NCI-H460 (cell line): ENCODE results near the gene ABCA3. TPM values are rescaled to one million over a fixed set of nuclear protein-coding genes. Genes with fewer than 3 reads are reported as not detected.
A peak's percentile ranks its signal among the peaks of the same experiment; 100 is the strongest.

Experiments
- DNase-seq: peaks from one replicate; pipeline ENCODE4 v3.0.0-alpha.2; 2016; ENCODE audit warnings: low read depth; ENCODE audit errors: extremely low read depth
- total RNA-seq: library from RNA; depleted of rRNA; stranded (reverse); fragments of >200 nt; shearing (Covaris generic); gene quantifications from 2 replicates; pipeline ENCODE4 v1.2.3, GENCODE V29; 2014

Gene ABCA3
- total RNA-seq, 1 experiment from 2014 or later: 12.2 TPM

GRCh38 chr16:2358811-2359210 lies 18.3 kb upstream of the ABCA3 start:
- no peak for DNase-seq

- DNase-seq: no peak
These were observed 16.8 kb upstream of the ABCA3 start for GRCh38 chr16:2357331-2357730.

- no peak for DNase-seq
These were observed 10.0 kb upstream of the ABCA3 start for GRCh38 chr16:2350500-2350899.

DNA sequence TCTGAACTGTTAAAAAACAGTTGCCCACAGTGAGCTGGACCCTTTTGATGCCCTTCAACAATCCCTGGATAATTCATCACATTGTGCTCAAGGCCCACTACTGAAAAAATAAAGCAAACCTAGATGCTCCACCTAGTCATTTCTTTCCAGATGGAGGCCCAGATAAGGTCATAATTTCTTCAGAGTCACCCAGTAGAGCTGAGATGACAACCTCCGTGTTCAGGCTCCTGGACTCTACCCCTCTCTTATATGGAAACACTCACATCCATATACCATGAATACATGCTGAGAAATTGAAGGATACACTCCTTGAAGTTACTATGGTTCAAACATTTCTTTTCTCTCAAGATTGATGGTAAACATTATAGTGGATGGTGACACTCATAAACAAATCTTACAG lies 2.7 kb upstream of the ABCA3 start:
- no peak for DNase-seq

DNA sequence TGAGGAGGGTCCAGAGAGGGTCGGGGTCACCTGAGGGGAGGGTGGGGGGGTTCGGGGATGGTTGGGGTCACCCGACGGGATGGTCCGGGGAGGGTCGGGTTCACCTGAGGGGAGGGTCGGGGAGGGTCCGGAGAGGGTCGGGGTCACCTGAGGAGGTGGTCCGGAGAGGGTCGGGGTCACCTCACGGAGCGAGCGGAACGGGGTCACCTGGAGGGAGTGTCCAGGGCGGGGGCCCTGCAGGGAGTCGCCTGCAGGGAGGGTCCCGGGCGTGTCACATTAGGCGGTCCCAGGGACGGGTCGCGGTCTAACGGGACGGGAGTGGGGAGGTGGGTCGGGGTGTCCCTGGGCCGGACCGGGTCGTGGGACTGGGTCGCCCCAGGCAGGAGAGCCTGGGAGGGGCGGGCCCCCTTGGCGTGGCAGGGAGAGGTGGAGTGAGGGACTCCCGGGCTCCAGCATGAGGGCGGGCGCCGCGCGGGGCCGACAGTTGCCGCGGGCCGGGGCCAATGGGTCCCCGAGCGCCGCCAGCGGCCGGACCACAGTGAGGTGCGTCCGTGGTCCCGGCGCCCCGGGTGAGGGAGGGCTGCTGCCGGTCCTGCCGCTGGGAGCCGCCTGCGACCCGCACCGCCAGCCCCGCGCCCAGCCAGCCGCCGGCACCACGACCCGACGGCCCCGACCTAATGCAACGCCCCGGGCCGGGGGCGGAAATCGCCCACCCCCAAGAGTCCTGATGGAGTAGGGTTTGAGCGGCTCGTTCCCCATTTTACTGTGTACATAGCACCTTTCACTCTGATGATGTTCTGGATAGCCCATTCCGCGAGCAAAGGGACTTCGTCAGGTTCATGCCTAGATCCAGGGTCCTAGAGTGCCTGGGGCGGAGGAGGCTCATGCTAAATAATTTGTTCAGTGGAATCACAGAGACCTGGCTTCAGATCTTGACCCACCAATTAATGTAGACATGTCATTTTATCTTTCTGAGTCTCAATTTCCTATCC lies 1.2 kb upstream of the ABCA3 start:
- DNase-seq: no peak

DNA sequence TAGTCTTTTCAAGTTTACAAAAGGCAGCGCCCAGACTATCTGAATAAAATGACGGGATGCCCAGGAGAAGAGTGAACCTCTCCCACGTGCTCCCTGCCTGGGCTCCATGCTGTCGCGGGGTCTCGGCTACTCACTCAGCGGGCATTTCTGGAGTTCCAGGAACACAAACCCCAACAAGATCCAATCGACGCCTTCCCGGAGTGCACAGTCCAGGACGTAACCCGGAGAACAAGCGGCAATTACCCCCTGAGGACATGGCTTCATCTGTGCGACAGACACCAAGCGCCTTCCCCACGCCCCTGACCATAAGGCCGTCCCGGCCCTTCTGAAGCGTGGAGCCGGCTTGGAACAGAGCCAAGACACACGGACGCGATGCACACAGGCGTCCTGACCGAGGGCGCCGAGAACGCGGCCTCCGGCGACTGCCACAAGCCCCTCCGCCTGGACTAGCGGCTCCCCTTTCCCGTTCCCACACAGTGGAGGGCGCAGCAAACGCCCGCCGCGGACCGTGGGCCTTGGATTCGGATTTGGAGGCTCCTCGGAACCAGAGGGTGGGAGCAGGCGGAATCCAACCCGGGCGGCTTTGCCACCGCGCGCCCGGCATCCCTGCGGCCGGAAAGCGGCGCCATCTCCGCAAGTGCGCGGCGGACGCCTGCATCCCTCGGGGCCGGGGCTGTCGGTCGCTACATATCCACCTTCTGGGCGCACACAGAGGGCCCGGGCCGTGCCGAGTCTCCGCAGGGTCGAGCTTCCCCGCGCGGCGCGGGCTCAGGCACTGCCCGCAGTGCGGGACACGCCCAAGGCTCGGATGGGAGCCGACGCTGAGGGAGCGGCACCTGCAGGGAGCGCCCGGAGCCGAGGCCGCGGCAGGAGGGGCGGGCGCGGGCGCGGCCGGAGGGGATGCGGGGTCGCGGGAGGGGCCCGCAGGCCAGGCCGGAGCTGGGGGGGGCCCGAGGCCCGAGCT lies 725 bp downstream of the ABCA3 start:
- peak; percentile 35 for DNase-seq

DNA sequence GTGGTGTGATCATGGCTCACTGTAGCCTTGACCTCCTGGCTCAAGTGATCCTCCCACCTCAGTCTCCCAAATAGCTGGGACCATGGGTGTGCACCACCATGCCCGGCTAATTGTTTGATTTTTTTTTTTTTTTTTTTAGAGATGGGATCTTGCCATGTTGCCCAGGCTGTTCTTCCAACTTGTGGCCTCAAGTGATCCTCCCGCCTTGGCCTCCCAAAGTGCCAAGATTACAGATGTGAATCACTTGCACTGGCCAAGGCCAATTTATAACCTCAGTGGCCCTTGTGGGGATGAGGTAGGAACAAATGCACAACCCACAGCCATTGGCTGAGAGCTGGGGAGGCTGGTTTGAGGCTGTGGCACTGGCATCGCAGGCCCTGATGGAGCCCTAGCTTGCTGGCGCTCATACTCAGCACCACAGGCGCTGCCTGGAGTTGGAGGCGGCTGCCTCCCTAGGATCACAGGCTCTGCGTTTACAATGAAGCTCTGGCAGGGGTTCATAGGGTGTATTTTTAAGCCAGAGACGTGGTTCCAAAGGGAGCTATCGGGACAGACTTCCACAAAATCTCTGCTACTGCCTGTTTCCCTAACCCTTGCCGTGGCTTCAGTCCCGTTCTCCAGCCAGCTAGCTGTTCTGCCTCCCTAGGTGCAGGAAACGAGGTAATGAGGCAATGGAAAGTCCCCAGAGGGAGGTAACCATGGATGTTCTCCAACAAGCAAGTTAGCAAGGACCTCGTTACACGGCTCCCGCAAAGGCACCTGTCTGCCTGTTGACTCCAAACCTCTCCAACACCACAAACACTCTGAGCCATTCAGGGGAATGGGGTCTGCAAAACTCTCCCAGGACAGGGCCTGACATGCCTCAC lies 2.9 kb downstream of the ABCA3 start:
- DNase-seq: no peak

DNA sequence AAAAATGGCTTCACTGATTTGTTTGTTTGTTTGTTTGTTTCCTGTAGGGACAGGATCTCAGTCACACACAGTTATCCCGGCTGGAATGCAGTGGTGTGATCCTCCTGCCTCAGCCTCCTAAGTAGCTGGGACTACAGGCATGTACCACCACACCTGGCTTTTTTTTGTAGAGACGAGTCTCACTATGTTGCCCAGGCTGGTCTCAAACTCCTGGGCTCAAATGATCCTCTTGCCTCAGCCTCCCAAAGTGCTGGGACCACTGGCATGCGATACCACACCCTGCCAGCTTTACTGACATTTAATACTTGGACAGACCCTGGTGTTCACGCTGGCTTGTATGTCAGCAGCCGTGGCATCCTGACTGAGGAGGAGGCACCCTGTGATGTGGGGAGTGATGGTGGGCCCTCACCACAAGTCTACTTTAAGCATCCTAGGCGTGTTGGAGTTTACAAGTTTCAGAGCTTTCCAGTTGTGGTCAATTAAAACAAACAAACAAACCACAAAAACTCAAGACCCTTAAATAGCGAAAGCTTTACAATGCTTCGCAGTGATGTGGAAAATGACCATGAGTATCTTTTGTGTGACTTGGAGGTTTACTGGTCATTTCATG lies 5.1 kb downstream of the ABCA3 start:
- no peak for DNase-seq

GRCh38 chr16:2333772-2334379 lies 6.7 kb downstream of the ABCA3 start:
- DNase-seq: peak; percentile 12

GRCh38 chr16:2333231-2333630 lies 7.3 kb downstream of the ABCA3 start:
- no peak for DNase-seq

DNA sequence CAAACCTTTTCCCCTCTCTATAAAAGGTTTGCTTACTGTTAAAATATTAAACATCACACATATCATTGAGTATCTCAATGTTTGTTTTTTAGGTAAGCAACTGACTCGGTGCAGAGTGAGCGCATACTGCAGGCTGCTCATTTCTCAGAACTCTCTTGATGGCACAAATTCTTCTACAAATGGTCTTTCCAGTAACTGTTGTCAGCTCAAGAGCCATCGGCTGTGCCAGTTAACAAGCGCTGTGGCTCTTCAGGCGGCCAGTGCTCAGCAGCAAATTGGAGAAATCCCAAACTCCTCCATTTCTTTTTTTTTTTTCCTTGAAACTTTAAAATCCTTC lies 8.6 kb downstream of the ABCA3 start:
- no peak for DNase-seq

DNA sequence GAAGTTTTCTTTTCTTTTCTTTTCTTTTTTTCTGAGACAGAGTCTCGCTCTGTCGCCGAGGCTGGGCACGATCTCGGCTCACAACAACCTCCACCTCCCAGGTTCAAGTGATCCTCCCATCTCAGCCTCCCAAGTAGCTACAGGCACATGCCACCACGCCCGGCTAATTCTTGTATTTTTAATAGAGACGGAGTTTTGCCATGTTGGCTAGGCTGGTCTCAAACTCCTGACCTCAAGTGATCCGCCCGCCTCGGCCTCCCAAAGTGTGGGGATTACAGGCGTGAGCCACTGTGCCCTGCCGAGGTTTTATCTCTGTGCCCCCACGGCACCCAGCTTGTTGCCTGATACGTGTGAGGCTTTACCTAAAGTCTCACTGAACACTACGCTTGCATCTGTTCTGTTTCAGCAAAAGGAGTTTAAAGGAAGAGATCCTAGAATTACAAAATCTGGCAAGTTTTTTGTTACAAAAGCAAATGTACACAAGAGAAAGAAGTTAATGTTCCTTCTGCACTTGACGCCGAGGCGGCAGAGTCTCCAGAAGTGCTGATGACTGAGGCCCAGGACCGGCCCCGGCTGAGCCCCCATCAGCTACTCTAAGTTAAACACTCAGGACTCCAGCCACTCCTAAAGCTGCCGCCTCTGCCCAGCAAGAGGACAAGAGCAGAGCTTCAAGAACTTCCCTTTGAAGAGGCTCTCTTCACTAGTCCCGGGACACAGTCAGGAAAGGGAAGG lies 9.2 kb downstream of the ABCA3 start:
- DNase-seq: no peak

GRCh38 chr16:2329532-2329931 lies 11.0 kb downstream of the ABCA3 start:
- no peak for DNase-seq

DNA sequence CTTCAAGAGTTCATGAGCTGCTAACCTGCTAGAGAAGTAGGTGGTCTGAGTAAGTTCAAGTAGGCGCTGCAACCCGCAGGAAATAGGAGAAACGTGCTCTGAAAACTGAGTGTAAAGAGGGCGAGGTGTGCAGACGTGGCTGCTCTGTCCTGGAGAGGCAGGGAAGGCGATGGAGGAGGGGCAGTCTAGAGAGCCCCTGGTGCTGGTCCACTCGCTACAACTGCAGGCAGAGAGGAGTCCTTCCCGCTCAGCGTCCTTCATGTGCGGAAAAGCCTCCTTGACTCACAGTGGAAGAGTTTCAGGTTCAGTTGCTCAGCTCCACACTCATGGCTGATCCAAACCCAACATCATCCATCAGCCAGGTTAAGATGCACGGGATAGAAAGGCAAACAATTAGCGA lies 12.1 kb downstream of the ABCA3 start:
- no peak for DNase-seq

DNA sequence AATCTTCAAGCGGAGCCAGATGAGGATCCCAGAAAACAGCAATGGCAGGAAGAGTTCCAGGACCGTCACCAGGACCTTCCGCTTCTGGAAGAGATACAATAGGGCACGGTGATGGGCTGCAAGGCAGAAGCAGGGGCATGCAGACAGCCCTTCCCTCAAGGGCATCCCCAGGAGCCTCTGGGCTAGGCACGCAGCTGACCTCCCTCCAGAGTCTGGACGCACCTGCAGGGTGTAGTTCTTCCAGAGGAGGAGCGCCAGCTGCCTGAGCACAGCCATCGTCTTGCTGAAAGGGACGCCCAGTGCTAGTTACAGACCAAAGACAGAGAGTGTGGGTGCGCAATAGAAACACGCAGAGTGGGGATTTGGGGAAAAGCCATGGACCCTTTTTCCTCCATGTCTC lies 14.3 kb downstream of the ABCA3 start:
- DNase-seq: no peak

DNA sequence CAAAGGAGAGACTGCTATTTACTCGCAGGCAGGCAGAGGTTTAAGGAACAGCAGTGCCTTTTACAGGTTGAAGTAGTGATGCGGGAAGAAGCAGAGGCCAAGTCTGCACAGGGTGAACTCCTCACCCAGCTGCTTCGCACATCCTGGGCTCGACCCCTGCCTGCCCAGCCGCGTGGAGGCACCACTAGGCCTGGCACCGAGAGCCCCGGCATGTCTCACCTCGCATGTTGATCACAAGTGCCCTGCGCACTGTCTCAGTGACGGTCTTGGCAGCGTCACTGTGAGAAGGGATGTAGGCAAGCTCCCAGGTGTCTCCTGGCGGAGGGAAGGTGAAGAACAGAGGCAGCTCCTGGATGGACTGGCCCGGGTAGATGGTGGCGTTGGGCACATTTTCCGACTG lies 14.7 kb downstream of the ABCA3 start:
- DNase-seq: no peak

DNA sequence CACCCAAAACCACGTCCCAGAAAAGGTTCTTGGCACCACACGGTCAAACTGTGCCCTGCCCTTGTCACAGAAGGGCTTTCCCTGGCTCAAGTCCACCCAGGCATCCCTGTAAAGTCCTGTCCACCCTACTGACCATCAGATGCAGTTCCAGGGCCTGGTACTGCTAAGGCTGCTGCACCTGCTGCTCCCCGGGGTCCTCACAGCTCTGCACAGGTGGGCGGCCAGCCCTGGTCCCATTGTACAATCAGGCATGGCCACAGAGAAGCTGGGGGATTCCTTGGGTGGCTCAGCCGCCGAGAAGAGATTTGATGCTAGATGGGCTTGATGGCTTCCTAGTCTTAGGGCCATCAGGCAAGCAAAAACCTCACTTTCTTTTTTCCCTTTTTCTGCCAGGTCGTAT lies 15.3 kb downstream of the ABCA3 start:
- no peak for DNase-seq

DNA sequence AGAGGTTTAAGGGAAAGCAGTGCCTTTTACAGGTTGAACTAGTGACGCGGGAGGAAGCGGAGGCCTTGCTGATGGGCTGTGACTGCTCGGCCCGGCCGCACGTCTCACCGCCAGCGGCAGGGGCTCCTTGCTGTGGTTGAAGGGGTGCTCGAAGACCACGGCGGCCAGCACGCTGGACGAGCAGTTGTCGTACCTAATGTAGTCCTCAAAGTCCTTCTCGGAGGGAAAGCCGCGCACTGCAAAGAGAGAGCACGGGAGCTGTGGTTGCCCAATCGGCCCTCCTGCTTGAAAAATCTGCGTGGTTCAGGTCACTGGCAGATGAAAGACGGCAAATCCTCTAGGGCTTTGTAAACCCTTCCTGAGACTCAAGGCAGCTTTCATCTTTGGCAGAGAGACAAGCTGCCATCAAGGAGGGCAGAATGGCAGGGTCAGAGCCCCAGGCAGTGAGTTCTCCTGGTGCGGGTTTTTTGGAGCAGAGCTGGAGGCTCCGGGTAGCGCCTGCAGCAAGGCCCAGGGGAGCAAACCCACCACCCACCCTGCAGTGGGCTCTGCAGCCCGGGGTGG lies 16.1 kb downstream of the ABCA3 start:
- no peak for DNase-seq

DNA sequence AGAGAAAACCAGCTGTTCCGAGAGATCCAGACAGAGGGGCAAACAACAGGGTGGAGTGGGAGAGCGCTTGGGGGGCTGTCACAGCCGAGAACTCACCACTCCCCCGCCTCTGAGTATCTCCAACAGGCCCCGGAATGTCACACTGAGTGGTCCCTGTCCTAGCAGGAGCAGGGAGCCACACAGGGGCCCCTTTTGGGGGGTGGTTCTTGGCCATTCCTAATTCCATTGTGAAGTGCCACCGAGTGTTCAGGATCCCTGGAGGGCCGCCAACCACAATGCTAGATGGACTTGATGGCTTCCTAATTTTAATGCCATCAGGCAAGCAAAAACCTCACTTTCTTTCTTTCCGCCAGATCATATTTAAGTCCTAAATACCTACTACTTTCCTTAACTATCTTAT lies 16.8 kb downstream of the ABCA3 start:
- no peak for DNase-seq
